Measurements from ENCODE around the gene NRP1. TPM values are rescaled to one million over a fixed set of nuclear protein-coding genes. Genes with fewer than 3 reads are reported as not detected.

Gene NRP1
- polyA plus RNA-seq, 5 donors = 119 to 173 (median 158) TPM

- no peak for DNase-seq
Measured at GRCh38 chr10:33352615-33353014, 18.1 kb upstream of the NRP1 start.

GRCh38 chr10:33352175-33352574 is 17.7 kb upstream of the NRP1 start:
- DNase-seq = no peak

- no peak for DNase-seq
Measured at GRCh38 chr10:33350041-33350440, 15.6 kb upstream of the NRP1 start.

- DNase-seq = no peak
Measured at GRCh38 chr10:33349268-33349667, 14.8 kb upstream of the NRP1 start.

GRCh38 chr10:33347211-33347610 is 12.7 kb upstream of the NRP1 start:
- DNase-seq = peak in 1 of 2 donors; percentile 11

GRCh38 chr10:33345236-33345635 is 10.8 kb upstream of the NRP1 start:
- DNase-seq = no peak

- DNase-seq = no peak
Measured at GRCh38 chr10:33344676-33345075, 10.2 kb upstream of the NRP1 start.

GRCh38 chr10:33341637-33342036 is 7.2 kb upstream of the NRP1 start:
- DNase-seq = no peak

- peak in 1 of 2 donors; percentile 53 for DNase-seq
Measured at GRCh38 chr10:33337326-33337957, 3.0 kb upstream of the NRP1 start.

GRCh38 chr10:33336582-33337325 is 2.3 kb upstream of the NRP1 start:
- peak; percentile 73 to 75 for DNase-seq

- DNase-seq = peak; percentile 65 to 76
Measured at GRCh38 chr10:33335801-33336581, 1.5 kb upstream of the NRP1 start.

GRCh38 chr10:33335551-33335800 is 1.0 kb upstream of the NRP1 start:
- DNase-seq = no peak

GRCh38 chr10:33334805-33335550 is 511 bp upstream of the NRP1 start:
- DNase-seq = peak; percentile 89 to 91

- peak in 1 of 2 donors; percentile 16 for DNase-seq
Measured at GRCh38 chr10:33333260-33334101, 986 bp downstream of the NRP1 start.

- peak; percentile 72 to 77 for DNase-seq
Measured at GRCh38 chr10:33332183-33333065, 2.0 kb downstream of the NRP1 start.

- no peak for DNase-seq
Measured at GRCh38 chr10:33331379-33331694, 3.1 kb downstream of the NRP1 start.

- peak; percentile 78 to 86 for DNase-seq
Measured at GRCh38 chr10:33330543-33331378, 3.7 kb downstream of the NRP1 start.

- DNase-seq = no peak
Measured at GRCh38 chr10:33329178-33329577, 5.3 kb downstream of the NRP1 start.

- no peak for DNase-seq
Measured at GRCh38 chr10:33328253-33328652, 6.2 kb downstream of the NRP1 start.

All from right lung (tissue), 5 donors.